ENCODE measurements around the gene UBE3B.
A peak's percentile ranks its signal among the peaks of the same experiment; 100 is the strongest.

Gene UBE3B

DNA sequence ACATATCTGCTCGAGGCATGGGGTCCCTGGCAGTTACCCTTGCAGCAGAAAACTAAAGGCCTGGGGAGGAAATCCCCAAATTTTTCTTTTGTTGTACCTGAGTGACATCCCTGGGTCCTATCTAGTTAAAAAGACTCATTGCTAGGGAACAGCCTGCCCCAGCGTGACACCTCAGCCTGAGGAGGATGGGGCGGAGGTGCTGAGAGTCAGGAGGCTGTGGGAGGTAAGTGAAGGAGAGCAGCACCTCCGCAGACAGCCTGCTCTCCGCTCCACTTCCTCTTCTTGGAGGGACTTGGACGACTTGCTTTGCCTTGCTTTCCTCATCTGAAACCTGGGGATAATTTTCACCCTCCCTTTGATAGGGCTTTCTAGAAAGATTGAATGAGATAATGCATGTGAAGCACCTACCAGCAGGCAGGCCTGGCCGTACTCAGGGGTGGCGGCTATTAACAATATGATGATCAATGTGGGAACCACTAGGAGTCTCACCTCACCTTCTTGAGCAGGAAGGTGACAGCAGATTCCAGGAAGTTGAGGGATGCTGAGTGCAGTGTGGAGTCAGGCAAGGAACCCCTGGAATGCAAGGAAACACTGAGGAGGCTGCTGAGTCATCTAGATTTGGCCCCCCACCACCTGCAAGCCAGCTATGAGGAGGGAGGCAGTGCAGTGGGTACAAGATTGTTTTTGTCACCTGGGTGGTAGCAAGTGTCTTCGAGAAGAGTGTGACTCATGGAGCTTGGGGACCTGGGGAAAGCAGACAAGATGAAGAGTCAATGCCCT, 23.2 kb downstream of the UBE3B start:
- DNase-seq, result no peak

- DNase-seq, result no peak
Measured at GRCh38 chr12:109501299-109501698, 23.9 kb downstream of the UBE3B start.

- no peak for DNase-seq
Measured at GRCh38 chr12:109502332-109502731, 24.9 kb downstream of the UBE3B start.

- no peak for DNase-seq
Measured at GRCh38 chr12:109503611-109504010, 26.2 kb downstream of the UBE3B start.

DNA sequence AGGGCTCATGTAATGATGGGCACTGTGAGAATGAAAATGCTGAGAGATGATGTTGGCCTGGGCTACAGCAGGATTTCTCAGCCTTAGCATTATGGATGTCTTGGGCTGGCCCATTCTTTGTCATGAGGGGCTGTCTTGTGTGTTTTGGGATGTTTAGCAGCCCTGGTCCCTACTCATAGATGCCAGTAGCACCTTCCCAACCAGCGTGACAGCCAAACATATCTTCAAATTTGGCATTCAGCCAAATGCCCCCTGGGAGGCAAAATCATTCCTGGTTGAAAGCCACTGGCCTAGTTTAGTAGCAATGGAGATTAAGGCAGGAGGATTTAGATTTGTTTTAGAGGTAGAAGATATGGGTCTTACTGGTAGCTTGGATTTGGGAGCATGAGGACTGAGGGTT, 26.6 kb downstream of the UBE3B start:
- no peak for DNase-seq

- DNase-seq, result no peak
Measured at GRCh38 chr12:109510196-109510595, 32.8 kb downstream of the UBE3B start.

DNA sequence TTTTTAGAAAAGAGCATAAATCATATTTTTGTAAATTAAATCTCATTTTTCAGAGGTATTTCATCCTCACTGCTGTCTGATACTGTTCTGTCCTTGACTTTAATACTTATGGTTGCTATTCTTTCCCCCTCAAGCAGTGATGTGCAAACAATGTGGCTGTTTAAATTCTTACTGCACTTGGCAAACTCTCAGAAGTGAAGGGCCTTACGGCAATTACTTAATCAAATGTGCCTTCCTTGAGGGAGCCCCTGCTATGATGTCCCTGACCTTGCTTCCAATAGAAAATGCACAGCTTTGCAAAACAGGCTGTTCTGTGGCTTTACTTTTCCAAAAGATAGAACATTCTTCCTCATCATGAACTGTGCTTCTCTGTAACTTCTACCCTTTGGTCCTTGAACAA, 35.2 kb downstream of the UBE3B start:
- no peak for DNase-seq

DNA sequence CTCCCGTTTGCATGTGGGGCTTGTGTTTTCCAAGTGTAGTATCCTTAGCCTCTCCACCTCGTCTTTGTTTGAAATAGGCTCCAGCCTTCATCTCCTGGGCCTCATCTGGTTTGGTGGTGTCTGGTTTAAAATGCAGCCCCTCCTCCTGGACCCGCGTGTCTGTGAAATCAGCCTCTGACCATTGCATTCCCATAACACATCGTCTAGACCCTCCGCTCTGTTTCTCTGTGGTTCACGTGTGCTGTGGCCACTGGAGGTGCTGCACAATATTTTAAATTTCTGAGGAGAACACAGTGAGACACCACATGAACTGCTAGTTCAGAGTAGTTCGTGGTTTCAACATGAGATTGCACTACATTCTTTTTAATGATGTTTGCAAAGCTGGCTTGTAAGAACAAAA, 35.6 kb downstream of the UBE3B start:
- DNase-seq, result no peak

DNA sequence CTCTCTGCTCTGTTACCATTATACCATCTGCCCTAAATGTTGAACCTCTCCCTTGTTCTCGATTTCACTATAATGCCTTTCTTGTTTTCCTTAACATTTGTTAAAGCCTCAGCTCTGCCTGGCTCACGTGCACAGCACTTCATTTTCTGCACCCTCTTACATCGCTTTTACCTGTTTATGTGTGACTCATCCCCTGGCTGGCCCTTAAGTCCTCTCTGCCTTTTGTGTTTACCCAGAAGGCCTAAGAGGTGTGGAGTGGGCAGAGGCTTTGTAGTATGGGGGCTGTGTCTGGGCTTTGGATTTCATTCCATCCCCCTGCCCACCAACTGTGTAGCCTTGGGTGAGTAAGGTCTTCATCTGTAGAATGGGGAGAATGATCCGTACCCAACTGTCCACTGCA, 36.5 kb downstream of the UBE3B start:
- no peak for DNase-seq

GRCh38 chr12:109517619-109518018, 40.2 kb downstream of the UBE3B start:
- no peak for DNase-seq

DNA sequence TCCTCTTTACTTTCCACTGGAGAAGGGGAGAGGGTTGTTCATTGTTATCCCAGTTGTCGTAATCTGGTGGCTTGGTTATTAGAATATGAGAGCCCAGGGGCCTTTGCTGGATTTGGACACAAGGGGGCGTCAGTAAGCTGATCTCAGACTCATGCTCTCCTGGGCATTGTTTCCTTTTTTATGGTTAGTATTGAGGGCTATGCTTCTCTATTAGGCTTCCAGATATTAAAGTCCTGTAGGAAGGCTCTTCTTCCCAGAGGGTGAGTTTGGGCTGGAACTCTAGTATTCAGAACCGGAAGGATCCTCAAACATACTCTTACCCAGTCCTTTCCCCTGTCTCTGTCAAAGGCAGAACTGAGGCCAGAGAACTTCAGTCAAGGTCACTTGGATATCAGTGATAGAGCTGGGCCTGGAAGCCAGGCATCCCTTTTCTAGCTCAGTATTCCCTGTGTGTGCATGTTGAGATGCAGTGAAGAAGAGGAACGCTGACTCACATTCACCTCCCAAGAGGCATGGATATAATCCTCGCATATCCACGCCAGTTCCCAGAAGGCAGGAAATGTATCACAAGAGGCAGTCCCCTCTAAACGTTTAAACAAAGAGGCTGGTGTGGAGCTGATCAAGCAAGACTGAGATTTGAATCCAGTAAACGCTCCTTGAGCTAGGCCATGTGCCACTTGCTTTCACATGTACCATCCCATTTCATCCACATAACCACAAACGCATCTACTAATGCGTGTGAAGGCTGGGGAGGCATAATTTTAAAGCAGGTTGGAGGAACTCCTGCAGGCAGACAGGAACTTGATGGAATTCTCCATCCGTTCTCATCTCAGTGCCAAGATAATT, 41.6 kb downstream of the UBE3B start:
- DNase-seq, result peak; percentile 58

DNA sequence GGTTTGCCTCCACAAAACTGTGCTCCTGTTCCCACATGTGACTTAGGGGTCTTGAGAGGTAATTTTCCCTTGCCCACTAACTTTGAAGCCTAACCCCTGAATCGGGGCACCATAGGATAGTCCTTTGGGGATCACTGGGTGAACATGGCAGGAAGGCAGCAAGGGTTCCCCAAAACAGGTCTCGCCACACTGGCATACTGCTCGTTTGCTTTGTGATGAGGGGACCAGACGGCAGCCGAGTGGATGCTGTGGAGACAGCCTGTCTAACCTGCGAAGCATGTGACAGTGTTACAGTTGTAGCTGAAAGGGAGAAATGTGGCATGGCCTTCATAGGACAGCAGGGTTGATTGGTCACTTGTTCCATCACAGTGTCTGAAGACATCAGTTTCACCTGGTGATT, 42.4 kb downstream of the UBE3B start:
- DNase-seq, result no peak

GRCh38 chr12:109521831-109522230, 44.4 kb downstream of the UBE3B start:
- DNase-seq, result no peak

DNA sequence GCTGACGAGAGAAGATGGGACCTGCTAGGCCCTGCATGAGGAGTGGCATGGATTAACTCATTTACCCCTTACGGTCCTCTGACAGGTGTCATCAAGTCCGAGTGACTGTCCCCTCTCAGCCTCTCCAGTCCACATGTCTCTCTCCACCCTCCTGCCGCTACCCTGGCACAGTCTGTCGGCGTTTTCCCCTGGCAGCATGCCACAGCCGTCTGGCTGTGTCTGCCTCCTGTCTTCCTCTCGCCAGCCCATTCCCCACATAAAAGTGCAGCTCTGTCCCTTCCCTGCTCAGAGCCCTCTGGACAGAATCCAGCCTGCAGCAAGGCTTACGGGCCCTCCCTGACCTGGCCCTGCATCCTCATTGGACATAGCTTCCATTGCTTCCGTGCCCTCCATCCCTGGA, 45.6 kb downstream of the UBE3B start:
- no peak for DNase-seq

DNA sequence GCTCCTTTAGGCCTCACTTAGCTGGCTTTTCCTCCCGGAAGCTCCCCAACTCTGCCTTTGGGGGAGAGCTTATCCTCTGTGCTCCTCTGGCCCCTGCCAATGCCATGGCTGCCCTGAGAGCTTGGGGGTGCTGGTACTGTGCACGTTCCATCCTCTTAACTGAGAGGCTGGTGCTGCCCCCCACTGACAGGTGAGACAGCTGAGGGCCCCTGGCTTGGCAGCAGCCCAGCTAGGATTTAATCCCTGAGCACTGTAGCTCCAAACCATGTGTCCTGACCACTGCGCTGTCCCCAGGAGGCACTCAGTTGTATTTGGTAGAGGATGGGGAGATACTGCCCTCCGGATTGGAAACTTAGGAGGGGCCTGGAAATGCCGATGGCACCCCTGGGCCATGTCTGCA, 46.1 kb downstream of the UBE3B start:
- no peak for DNase-seq

- no peak for DNase-seq
Measured at GRCh38 chr12:109524466-109525278, 47.2 kb downstream of the UBE3B start.

DNA sequence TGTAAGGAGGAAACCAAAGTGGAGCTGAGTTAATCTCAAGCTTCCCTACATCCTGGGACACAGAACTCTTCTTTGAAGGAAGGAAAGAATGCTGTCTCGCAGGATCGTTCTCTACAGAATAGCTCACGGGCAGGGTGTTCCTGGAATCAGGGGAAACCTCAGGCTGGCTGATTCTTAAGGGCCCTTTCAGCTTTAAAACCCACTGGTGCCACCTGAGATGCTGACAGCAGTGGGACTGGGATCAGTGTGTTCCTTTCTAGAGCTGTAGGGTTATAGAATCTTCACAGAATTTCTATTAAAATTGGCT, 47.8 kb downstream of the UBE3B start:
- DNase-seq, result no peak

DNA sequence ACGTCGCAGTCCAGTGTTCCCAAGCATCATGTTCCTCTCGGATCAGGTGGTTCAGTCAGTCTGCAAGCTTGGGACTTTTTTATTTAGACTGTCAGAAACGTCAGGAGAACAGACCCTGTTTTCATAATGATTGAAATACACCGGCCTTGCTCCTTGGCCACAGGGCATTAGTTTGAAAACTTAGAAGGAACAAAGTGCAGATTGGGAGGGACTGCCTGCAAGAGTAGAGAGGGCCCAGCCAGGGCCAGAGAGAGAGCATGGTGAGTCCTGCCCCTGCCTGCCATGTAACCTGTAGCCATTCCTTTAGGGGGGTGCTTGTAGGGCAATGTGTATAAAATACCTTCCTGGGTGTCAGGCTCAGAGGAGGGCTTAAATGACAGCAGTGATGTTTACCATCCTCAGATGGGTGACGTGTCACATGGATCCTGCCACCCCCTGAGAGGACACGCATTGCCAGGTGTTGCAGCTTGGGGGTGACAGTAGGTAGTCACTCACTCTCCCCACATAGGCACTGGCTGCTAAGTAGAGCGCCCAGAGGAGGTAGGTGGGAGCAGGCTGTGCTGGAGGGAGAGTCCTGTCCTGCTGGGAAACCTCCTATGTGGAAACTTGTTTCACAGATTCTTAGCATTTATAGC, 50.2 kb downstream of the UBE3B start:
- DNase-seq, result no peak

GRCh38 chr12:109529691-109530640, 52.5 kb downstream of the UBE3B start:
- DNase-seq, result no peak

DNA sequence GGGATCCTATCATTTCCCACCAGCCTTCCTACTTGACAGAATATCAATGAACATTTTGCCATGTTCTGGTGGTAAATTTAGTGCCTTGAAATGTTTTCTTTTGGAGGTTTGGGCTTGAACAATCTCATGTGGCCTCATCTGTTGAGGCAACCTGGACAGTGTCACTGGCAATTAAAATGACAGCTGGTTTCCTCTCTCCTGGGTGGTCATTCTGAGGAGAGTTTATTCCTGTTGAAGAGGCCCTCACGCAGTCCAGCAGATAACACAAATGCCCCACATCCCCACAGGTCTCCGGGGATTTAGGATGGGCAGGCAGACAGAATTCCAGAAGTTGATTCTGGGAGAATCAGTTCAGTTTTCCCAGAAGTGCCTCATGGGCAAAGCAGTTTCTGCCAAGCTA, 54.0 kb downstream of the UBE3B start:
- DNase-seq, result no peak

DNA sequence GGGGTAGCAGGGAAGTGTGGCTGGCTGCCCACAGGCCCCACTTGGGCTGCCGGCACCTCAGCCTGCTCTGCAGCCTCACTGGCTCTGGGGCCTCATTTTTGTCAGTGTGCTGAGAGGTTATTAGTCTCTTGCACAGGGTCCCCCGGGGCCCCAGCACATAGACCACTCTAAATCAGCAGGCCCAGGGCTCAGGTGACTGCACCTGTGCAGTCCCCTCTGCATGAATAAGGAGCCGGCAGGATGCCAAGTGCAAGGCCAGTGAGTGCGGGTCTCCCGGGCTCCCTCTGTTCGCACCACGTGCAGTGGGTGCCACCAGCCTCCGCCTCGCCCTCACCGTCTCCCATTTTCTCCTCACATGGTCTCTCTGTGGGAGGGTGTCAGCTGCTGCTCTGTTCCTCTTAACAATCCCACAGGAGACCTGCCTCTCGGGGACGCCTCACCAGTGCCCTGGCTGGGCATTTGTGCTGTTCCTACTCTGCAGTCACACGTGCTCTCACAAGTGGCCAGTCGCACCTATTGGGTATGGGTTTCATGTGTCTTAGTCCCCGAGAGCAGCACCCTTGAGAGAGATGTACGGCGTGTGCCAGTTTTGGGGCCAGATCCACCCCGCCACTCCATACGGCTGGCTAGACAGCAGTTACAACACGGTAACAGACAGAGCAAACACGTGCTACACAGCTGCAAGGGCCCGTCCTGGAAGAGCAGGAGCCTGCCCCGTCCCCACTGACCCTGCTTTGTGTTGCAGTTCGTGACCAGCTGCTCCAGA, 55.5 kb downstream of the UBE3B start:
- no peak for DNase-seq

- DNase-seq, result no peak
Measured at GRCh38 chr12:109533487-109533740, 56.0 kb downstream of the UBE3B start.

Data from CD4-positive, alpha-beta T cell treated with Interleukin-17A for 1 hour (primary cell).